HUES64 (cell line): ENCODE measurements around the gene KRT2.
"Not testable (repeated sequence)": the region's sequence is repeated elsewhere in the genome, so short reads cannot be mapped to it uniquely, and the experiment has no call there.

Experiments used
- H3K27ac ChIP-seq: 2 replicates; pipeline ENCODE4 v1.7.0; 2013; ENCODE audit warnings: low read depth, low read length, inconsistent platforms
- H3K27me3 ChIP-seq: 2 replicates; pipeline ENCODE4 v1.6.1; 2013; ENCODE audit warnings: mild to moderate bottlenecking, low read length; ENCODE audit not compliant: insufficient read depth
- H3K36me3 ChIP-seq: 2 replicates; pipeline ENCODE4 v1.6.1; 2013; ENCODE audit warnings: mild to moderate bottlenecking, low read length; ENCODE audit not compliant: insufficient read depth
- H3K4me1 ChIP-seq: 2 replicates; pipeline ENCODE4 v1.6.1; 2013; ENCODE audit warnings: mild to moderate bottlenecking, low read length, moderate library complexity; ENCODE audit not compliant: insufficient read depth
- H3K4me3 ChIP-seq: 2 replicates; pipeline ENCODE4 v1.5.1; 2013; ENCODE audit warnings: mild to moderate bottlenecking, low read length, moderate library complexity
- H3K9ac ChIP-seq: 2 replicates; pipeline ENCODE4 v1.6.1; 2013; ENCODE audit warnings: mild to moderate bottlenecking, low read depth, low read length
- H3K9me3 ChIP-seq: 2 replicates; pipeline ENCODE4 v1.6.1; 2013; ENCODE audit warnings: low read depth, low read length; ENCODE audit not compliant: insufficient read depth
- WGBS: fragments of 150-250, 120-280 bp; methylation state at CpG from one replicate; pipeline ENCODE4 v1.1.7; 2013; ENCODE audit warnings: missing lambda C conversion rate; 5-methylcytosine and 5-hydroxymethylcytosine counted together

The KRT2 gene

DNA sequence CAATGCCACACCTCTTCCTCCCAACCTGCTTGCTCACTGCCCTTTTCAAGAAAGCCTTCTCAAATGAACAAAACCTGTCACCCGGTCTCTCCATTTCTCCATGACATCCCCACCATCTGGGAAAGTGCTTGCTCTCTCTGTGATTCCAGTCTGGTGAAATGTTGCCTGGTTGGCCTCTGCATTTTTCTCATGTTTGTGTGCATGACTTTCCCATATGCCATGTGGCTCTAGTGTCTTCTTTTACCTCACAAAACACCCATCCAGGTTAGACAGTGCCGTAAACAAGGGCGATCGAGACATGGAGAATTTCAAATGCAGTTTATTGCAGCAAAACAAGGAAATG lies 22.4 kb upstream of the KRT2 start:
- Histone ChIP-seq H3K27ac (no peak overlapping the region), H3K4me1 (no peaks in the 10 kb centered on the region), H3K27me3 (no peaks in the 10 kb centered on the region), H3K9me3 (no peaks in the 10 kb centered on the region), H3K9ac (no peak overlapping the region), H3K4me3 (no peak overlapping the region), H3K36me3 (no peaks in the 10 kb centered on the region)
- 91% methylated on average over 4 of the region's 4 CpGs for WGBS

DNA sequence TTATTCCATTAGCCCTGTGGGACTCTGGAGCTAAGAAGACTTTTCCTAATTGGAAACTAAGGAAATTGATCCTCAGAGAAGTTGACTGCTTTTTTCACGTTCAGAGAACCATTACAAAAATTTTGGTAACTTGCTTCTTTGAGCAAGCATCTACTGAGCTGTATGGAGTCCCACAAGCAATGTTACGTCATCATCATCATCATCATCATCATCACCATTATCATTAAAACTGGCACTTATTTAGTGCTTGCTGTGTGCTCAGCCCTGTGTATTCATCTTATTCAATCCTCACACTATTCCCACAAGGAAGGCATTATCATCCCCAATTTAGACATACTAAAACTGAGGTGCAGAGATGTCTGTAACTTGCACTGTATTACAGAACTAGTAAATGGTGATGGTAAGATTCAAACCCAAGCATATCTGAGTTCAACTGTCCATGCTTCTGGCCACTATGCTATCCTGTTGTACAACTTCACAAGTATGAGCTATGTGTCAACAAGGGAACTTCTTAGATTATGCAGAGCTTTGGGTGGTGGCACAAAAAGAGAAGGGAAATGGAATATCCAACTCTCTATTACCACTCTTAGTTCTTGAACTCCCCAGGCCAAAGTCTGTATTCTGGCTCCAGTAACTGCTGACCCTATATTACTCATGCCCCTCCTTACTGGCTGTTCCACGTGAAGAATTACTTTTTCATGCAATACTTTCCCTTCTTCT lies 21.9 kb upstream of the KRT2 start:
- no peaks in the 10 kb centered on the region for H3K27me3 ChIP-seq

DNA sequence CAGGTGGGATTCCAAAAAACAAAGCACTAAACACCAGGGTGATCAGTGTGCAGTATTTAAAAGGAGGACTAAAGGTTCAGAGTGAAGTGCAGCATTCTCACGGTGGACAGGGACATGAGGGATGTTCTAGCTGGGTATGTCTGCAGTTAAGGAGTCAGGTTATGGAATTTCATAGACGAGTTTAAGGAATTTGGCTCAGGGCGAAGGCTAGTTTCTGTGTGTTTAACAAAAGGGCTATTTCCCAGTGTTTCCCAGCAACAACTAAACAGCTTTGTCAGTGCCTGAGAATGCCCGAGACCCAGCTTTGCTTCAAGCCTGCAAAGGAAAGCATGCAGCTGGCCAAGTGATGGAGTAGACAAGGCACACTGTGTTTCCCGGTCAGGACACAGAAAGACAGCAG lies 21.2 kb upstream of the KRT2 start:
- no peak overlapping the region for H3K27ac ChIP-seq
- no peaks in the 10 kb centered on the region for H3K9me3 ChIP-seq
- no peak overlapping the region for H3K4me3 ChIP-seq
- H3K27me3 ChIP-seq, result no peaks in the 10 kb centered on the region
- no peak overlapping the region for H3K9ac ChIP-seq
- WGBS, result 88% methylated on average over 5 of the region's 5 CpGs
- no peaks in the 10 kb centered on the region for H3K4me1 ChIP-seq
- no peaks in the 10 kb centered on the region for H3K36me3 ChIP-seq

More for the DNA sequence above, 21.9 kb upstream of the KRT2 start:
- WGBS, result 82% methylated on average over 3 of the region's 3 CpGs
- Histone ChIP-seq H3K4me3 (no peak overlapping the region), H3K36me3 (no peaks in the 10 kb centered on the region), H3K4me1 (no peaks in the 10 kb centered on the region), H3K9me3 (no peaks in the 10 kb centered on the region), H3K9ac (no peak overlapping the region), H3K27ac (no peak overlapping the region)

DNA sequence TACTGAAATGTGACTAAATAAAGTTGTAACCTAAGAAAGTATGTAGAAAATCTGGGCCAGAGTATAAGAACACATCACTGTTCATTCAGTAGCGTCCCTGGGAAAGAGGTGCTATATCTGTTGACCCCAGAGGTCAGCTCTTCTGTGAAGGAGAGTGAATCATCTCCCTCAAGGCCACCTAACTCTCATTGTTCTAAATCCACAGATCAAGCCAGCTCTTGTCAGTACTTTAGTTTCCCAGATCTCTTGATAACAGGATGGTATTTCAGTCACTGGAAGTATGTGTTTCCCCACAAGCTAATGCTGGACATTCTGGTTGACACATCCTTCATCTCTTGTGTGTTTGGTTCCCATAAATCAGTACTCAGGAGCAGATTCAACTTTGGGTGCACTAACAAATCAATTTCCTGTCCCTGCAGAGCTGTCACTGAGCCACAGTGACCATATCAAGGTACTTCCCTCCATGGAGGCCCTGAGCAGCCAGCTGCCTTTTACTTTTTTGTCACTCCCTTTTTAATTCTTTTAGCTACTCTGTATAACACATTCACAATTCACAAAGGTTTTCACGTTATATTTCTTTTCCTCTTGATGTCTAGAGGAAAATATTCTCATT lies 20.4 kb upstream of the KRT2 start:
- Histone ChIP-seq H3K27me3 (no peaks in the 10 kb centered on the region), H3K4me3 (no peak overlapping the region), H3K27ac (no peak overlapping the region), H3K36me3 (no peaks in the 10 kb centered on the region), H3K4me1 (no peaks in the 10 kb centered on the region), H3K9me3 (no peaks in the 10 kb centered on the region), H3K9ac (no peak overlapping the region)
- WGBS, result 60% methylated on average over 2 of the region's 2 CpGs

- no peak overlapping the region for H3K27ac ChIP-seq
- H3K27me3 ChIP-seq, result no peaks in the 10 kb centered on the region
- 92% methylated on average over 3 of the region's 3 CpGs for WGBS
- H3K4me1 ChIP-seq, result no peaks in the 10 kb centered on the region
- no peak overlapping the region for H3K9ac ChIP-seq
- H3K9me3 ChIP-seq, result no peaks in the 10 kb centered on the region
- no peak overlapping the region for H3K4me3 ChIP-seq
- H3K36me3 ChIP-seq, result no peaks in the 10 kb centered on the region
Measured at GRCh38 chr12:52670961-52671360, 18.9 kb upstream of the KRT2 start.

DNA sequence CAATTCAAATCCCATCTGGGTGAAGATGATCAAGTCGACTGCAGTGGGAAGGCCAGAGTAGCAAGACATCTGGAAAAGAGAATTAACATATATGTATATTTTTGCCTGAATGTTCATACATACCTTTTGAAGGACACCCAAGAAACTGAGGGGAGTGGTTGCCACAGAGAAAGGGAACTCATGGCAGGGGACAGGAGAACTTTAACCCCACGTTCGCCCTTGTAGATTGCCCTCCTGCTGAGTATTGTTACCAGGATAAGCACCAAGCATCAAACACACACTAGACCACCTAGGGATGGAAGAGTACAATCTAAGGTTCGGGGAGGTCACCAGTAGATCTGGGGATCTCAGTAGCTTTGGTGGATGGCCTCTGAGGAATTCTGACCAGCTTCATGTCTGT lies 18.5 kb upstream of the KRT2 start:
- H3K9ac ChIP-seq, result no peak overlapping the region
- H3K27me3 ChIP-seq, result no peaks in the 10 kb centered on the region
- H3K36me3 ChIP-seq, result no peaks in the 10 kb centered on the region
- no peak overlapping the region for H3K27ac ChIP-seq
- no peak overlapping the region for H3K4me3 ChIP-seq
- 75% methylated on average over 2 of the region's 4 CpGs for WGBS
- H3K9me3 ChIP-seq, result no peaks in the 10 kb centered on the region
- H3K4me1 ChIP-seq, result no peaks in the 10 kb centered on the region

- H3K9me3 ChIP-seq, H3K27ac ChIP-seq, H3K36me3 ChIP-seq, H3K27me3 ChIP-seq, H3K9ac ChIP-seq, H3K4me1 ChIP-seq, H3K4me3 ChIP-seq: not testable (repeated sequence)
- 92% methylated on average over 3 of the region's 3 CpGs for WGBS
Measured at GRCh38 chr12:52669941-52670340, 17.9 kb upstream of the KRT2 start.

- H3K36me3 ChIP-seq, result no peaks in the 10 kb centered on the region
- H3K27me3 ChIP-seq, result no peaks in the 10 kb centered on the region
- no peak overlapping the region for H3K9ac ChIP-seq
- no peaks in the 10 kb centered on the region for H3K4me1 ChIP-seq
- no peak overlapping the region for H3K27ac ChIP-seq
- no peak overlapping the region for H3K4me3 ChIP-seq
- H3K9me3 ChIP-seq, result no peaks in the 10 kb centered on the region
Measured at GRCh38 chr12:52669426-52669825, 17.4 kb upstream of the KRT2 start.

GRCh38 chr12:52667931-52668330 lies 15.9 kb upstream of the KRT2 start:
- H3K4me1 ChIP-seq, result no peaks in the 10 kb centered on the region
- H3K9me3 ChIP-seq, result no peaks in the 10 kb centered on the region
- no peaks in the 10 kb centered on the region for H3K36me3 ChIP-seq
- no peak overlapping the region for H3K9ac ChIP-seq
- H3K27me3 ChIP-seq, result no peaks in the 10 kb centered on the region
- 84% methylated on average over 7 of the region's 7 CpGs for WGBS
- no peak overlapping the region for H3K4me3 ChIP-seq
- no peak overlapping the region for H3K27ac ChIP-seq

- Histone ChIP-seq H3K36me3 (no peaks in the 10 kb centered on the region), H3K27ac (no peak overlapping the region), H3K9me3 (no peaks in the 10 kb centered on the region), H3K4me3 (no peak overlapping the region), H3K9ac (no peak overlapping the region), H3K4me1 (no peaks in the 10 kb centered on the region), H3K27me3 (no peaks in the 10 kb centered on the region)
- WGBS, result 70% methylated on average over 9 of the region's 9 CpGs
Measured at GRCh38 chr12:52667509-52667908, 15.5 kb upstream of the KRT2 start.

DNA sequence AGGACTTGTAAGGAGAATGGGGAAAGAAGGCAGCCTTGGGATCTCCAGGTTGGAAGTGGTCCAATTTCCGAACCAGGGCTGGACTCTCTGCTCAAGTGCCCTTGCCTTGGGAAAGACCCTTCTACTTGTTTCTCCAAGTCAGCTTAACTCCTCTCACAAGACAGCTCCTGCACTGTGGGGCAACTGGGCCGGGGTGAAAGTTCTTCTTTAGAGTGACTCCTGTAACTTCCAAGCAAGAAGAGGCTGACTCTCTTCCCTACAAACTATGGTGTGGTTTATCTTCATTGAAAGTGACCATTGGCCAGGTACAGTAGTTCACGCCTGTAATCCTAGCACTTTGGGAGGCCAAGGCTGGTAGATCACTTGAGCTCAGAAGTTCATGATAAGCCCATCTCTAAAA lies 14.5 kb upstream of the KRT2 start:
- Histone ChIP-seq H3K36me3 (no peaks in the 10 kb centered on the region), H3K4me3 (no peak overlapping the region), H3K27me3 (no peaks in the 10 kb centered on the region), H3K27ac (no peak overlapping the region), H3K4me1 (no peaks in the 10 kb centered on the region), H3K9ac (no peak overlapping the region), H3K9me3 (no peaks in the 10 kb centered on the region)
- WGBS, result 94% methylated on average over 3 of the region's 3 CpGs

GRCh38 chr12:52663420-52663819 lies 11.4 kb upstream of the KRT2 start:
- no peaks in the 10 kb centered on the region for H3K36me3 ChIP-seq
- H3K4me3 ChIP-seq, result no peak overlapping the region
- no peak overlapping the region for H3K9ac ChIP-seq
- no peak overlapping the region for H3K27ac ChIP-seq
- H3K9me3 ChIP-seq, result no peaks in the 10 kb centered on the region
- no peaks in the 10 kb centered on the region for H3K27me3 ChIP-seq
- no peaks in the 10 kb centered on the region for H3K4me1 ChIP-seq
